ENCODE data around the gene NT5E. TPM values are rescaled to one million over a fixed set of nuclear protein-coding genes. Genes with fewer than 3 reads are reported as not detected.
A peak's percentile ranks its signal among the peaks of the same experiment; 100 is the strongest.

NT5E gene
- total RNA-seq, 3 donors from 2014 or later = 10.1 to 26.5 (median 11.4) TPM

- Histone ChIP-seq H3K27ac (peak overlapping the region; percentile 38 to 51), H3K9me3 (no peaks in the 10 kb centered on the region), H3K4me1 (peaks cover 0 to 16% of the 10 kb centered on the region in 2 donors), H3K27me3 (no peaks in the 10 kb centered on the region), H3K36me3 (no peaks in the 10 kb centered on the region), H3K4me3 (no peak overlapping the region)
- TF ChIP-seq POLR2A (IDR thresholded peaks at IDR 0.05) (no peak), CTCF (IDR thresholded peaks at IDR 0.05) (no peak), POLR2AphosphoS5 (IDR thresholded peaks at IDR 0.05) (no peak)
- no peak for DNase-seq (ENCODE audit: low spot score in 2 of 2)
- intact Hi-C loops (cut with DNase I; ENCODE audit: low total_unique reads) = no loop called here
Measured at GRCh38 chr6:85464722-85465150, 14.9 kb downstream of the NT5E start.

GRCh38 chr6:85465762-85466161, 15.9 kb downstream of the NT5E start:
- H3K36me3 ChIP-seq = no peaks in the 10 kb centered on the region
- H3K4me3 ChIP-seq = no peak overlapping the region
- TF ChIP-seq POLR2AphosphoS5 (IDR thresholded peaks at IDR 0.05) = no peak
- no peak for TF ChIP-seq CTCF (IDR thresholded peaks at IDR 0.05)
- TF ChIP-seq POLR2A (IDR thresholded peaks at IDR 0.05) = no peak
- no peak overlapping the region for H3K27ac ChIP-seq
- DNase-seq (ENCODE audit: low spot score in 2 of 2) = no peak
- no peaks in the 10 kb centered on the region for H3K27me3 ChIP-seq
- no peaks in the 10 kb centered on the region for H3K9me3 ChIP-seq
- H3K4me1 ChIP-seq = peaks cover 0 to 16% of the 10 kb centered on the region in 2 donors
- intact Hi-C loops (cut with DNase I; ENCODE audit: low total_unique reads) = no loop called here

- TF ChIP-seq POLR2A (IDR thresholded peaks at IDR 0.05) (no peak), POLR2AphosphoS5 (IDR thresholded peaks at IDR 0.05) (no peak), CTCF (IDR thresholded peaks at IDR 0.05) (no peak)
- H3K4me3 ChIP-seq = no peak overlapping the region
- H3K36me3 ChIP-seq = no peaks in the 10 kb centered on the region
- no peaks in the 10 kb centered on the region for H3K27me3 ChIP-seq
- H3K4me1 ChIP-seq = no peaks in the 10 kb centered on the region
- H3K27ac ChIP-seq = no peak overlapping the region
- intact Hi-C loops (cut with DNase I; ENCODE audit: low total_unique reads) = no loop called here
- no peaks in the 10 kb centered on the region for H3K9me3 ChIP-seq
- DNase-seq (ENCODE audit: low spot score in 2 of 2) = no peak
Measured at GRCh38 chr6:85468326-85468725, 18.4 kb downstream of the NT5E start.

GRCh38 chr6:85469276-85470022, 19.6 kb downstream of the NT5E start:
- Histone ChIP-seq H3K27ac (no peak overlapping the region), H3K9me3 (no peaks in the 10 kb centered on the region), H3K27me3 (no peaks in the 10 kb centered on the region), H3K4me1 (no peaks in the 10 kb centered on the region), H3K4me3 (no peak overlapping the region), H3K36me3 (no peaks in the 10 kb centered on the region)
- TF ChIP-seq POLR2AphosphoS5 (IDR thresholded peaks at IDR 0.05) = no peak
- TF ChIP-seq CTCF (IDR thresholded peaks at IDR 0.05) = no peak
- no peak for DNase-seq (ENCODE audit: low spot score in 2 of 2)
- intact Hi-C loops (cut with DNase I; ENCODE audit: low total_unique reads) = no loop called here

- no peak for DNase-seq (ENCODE audit: low spot score in 2 of 2)
- Histone ChIP-seq H3K27me3 (no peaks in the 10 kb centered on the region), H3K9me3 (no peaks in the 10 kb centered on the region), H3K4me3 (no peak overlapping the region), H3K4me1 (no peaks in the 10 kb centered on the region), H3K27ac (no peak overlapping the region), H3K36me3 (no peaks in the 10 kb centered on the region)
- intact Hi-C loops (cut with DNase I; ENCODE audit: low total_unique reads) = no loop called here
- TF ChIP-seq POLR2AphosphoS5 (IDR thresholded peaks at IDR 0.05) (no peak), POLR2A (IDR thresholded peaks at IDR 0.05) (no peak), CTCF (IDR thresholded peaks at IDR 0.05) (no peak)
Measured at GRCh38 chr6:85470023-85470410, 20.1 kb downstream of the NT5E start.
